ENCODE data around the gene TMEM119. TPM values are rescaled to one million over a fixed set of nuclear protein-coding genes. Genes with fewer than 3 reads are reported as not detected.

TMEM119 gene
- total and polyA plus RNA-seq, 9 of the 15 experiments (the other 6 are each of a cell fraction or from before 2014, with no cell fraction given) = 0.18 TPM; not detected in 8

- TF ChIP-seq, protein P1, sequence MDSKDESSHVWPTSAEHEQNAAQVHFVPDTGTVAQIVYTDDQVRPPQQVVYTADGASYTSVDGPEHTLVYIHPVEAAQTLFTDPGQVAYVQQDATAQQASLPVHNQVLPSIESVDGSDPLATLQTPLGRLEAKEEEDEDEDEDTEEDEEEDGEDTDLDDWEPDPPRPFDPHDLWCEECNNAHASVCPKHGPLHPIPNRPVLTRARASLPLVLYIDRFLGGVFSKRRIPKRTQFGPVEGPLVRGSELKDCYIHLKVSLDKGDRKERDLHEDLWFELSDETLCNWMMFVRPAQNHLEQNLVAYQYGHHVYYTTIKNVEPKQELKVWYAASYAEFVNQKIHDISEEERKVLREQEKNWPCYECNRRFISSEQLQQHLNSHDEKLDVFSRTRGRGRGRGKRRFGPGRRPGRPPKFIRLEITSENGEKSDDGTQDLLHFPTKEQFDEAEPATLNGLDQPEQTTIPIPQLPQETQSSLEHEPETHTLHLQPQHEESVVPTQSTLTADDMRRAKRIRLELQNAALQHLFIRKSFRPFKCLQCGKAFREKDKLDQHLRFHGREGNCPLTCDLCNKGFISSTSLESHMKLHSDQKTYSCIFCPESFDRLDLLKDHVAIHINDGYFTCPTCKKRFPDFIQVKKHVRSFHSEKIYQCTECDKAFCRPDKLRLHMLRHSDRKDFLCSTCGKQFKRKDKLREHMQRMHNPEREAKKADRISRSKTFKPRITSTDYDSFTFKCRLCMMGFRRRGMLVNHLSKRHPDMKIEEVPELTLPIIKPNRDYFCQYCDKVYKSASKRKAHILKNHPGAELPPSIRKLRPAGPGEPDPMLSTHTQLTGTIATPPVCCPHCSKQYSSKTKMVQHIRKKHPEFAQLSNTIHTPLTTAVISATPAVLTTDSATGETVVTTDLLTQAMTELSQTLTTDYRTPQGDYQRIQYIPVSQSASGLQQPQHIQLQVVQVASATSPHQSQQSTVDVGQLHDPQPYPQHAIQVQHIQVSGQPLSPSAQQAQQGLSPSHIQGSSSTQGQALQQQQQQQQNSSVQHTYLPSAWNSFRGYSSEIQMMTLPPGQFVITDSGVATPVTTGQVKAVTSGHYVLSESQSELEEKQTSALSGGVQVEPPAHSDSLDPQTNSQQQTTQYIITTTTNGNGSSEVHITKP (IDR thresholded peaks at IDR 0.05; ENCODE audit: partially characterized antibody) = no peak
- no peak for TF ChIP-seq ZC3H4 (CRISPR knock-in tag; IDR thresholded peaks at IDR 0.05; ENCODE audit: borderline replicate concordance)
- peak in 1 of 2 experiments; percentile 64; a peak in 3 of 4 replicates for TF ChIP-seq RAD21 (CRISPR knock-in tag; conservative IDR thresholded peaks at IDR 0.05 in 1 of 2, IDR thresholded peaks at IDR 0.05 in 1 of 2)
- no peak for TF ChIP-seq ZNF277 (CRISPR knock-in tag; IDR thresholded peaks at IDR 0.05; ENCODE audit: borderline replicate concordance)
- TF ChIP-seq SMC3 (conservative IDR thresholded peaks at IDR 0.05; ENCODE audit: insufficient read depth, low read depth, low read length) = 0 out of 2 replicates have a peak, but pooled peaks have one; percentile 9
- TF ChIP-seq REST (IDR thresholded peaks at IDR 0.05; ENCODE audit: borderline replicate concordance) = peak; percentile 45; the same call in 1 of the 2 replicates
- no peak for TF ChIP-seq REST (CRISPR knock-in tag; IDR thresholded peaks at IDR 0.05; ENCODE audit: low read depth)
Measured at GRCh38 chr12:108570743-108571608, 26.9 kb downstream of the TMEM119 start (continued).
